GM19438 (cell line): ENCODE results near the gene ZNF827.

Experiments
- ATAC-seq: cut with Tn5 transposase; IDR thresholded peaks from one replicate; pipeline ENCODE4 v1.9.1; 2021; ENCODE audit warnings: low read depth; ENCODE audit not compliant: unreplicated experiment

The ZNF827 gene

GRCh38 chr4:145934434-145935047 lies 4.1 kb downstream of the ZNF827 start:
- ATAC-seq: no peak

GRCh38 chr4:145933134-145933533 lies 5.5 kb downstream of the ZNF827 start:
- ATAC-seq: no peak

- no peak for ATAC-seq
These were observed 7.2 kb downstream of the ZNF827 start for GRCh38 chr4:145931403-145931802.

DNA sequence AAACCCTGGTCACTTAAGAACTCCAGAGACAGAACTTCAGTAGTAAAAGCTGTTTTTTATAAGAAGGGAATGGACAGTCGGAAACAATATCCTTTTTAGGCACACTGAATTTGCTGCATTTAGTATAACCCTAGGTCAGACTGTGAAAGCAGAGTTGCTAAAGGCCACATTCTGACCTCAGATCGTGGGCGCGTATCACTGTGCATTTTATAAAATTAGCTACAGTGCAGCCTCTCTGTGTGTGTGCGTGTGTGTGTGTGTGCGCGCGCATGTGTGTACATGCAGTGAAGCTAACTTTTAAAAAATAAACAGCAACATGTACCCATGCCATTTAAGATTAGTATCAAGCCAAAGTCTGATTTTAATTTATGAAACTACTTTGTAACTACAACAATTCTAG lies 8.0 kb downstream of the ZNF827 start:
- no peak for ATAC-seq

DNA sequence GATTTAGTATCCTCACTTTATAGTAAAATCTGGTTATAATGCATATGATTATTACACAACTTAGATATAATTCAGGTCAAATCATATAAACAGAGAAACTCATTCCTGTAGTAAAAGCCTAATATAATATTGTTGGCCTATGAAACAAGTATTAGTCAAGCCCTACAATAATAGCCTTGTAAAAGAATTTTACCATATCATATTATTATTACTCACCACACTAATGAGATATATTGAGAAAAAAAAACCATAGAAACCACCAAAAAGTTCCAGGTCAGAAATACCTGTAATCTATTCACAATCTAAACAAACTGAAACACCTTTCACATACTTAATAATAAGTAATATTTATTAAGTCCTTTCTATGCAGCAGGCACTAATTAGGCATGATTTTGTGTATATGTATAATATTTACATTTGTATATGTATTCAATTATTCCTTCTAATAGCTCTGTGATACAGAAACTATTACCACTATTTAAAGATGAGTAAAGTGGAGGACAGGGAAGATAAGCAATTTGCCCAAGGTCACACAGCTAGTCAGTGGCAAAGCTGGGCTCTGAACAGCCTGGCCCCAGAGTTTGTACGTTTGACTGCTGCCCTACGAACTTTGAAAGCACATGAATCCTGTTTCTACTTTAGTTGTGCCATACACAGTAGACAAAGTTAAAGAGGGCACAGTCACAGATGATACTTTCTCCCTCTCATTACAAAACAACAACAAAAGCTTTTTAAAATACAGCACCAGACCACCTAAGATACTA lies 9.0 kb downstream of the ZNF827 start:
- ATAC-seq: no peak

- no peak for ATAC-seq
These were observed 9.9 kb downstream of the ZNF827 start for GRCh38 chr4:145928748-145929147.

- no peak for ATAC-seq
These were observed 11.6 kb downstream of the ZNF827 start for GRCh38 chr4:145927030-145927429.

- ATAC-seq: no peak
These were observed 17.4 kb downstream of the ZNF827 start for GRCh38 chr4:145921231-145921630.

DNA sequence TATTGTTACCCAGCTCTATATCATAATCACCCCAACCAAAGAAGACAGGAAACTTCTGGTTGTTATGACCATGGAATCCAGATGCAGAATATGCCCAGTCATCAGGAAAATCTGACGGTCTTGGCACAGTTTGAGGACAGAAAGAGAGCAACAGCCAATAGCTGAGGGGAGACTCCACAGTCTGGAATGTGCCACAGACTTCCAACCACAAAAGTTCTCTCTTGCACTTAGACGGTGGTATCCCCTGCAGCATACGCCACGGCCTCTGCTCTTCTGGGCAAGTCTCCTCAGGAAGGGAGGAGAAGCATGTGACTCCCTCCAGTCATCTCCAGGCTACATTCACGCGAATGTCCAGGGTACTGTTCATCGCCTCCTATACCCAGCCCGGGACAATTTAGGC lies 18.4 kb downstream of the ZNF827 start:
- ATAC-seq: no peak

GRCh38 chr4:145912376-145912775 lies 26.2 kb downstream of the ZNF827 start:
- no peak for ATAC-seq

DNA sequence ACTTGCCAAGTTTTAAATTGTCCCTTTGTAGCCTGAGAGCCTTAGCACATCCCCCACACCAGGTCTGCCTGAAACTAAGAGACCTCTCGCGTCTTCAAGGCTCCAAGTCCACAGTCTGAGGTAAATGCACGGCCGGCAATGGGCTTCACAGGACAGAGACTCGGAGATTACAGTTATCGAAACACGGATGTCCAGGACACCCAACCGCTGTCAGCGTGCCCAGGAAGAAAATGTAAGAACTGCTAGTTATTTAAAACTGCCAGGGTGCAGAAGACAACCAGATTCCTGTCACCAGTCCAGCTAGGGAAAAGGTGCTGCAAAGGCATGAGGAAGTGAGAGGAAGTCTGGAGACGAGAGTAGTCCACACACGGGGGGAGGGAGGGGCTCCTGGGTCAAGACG lies 28.9 kb downstream of the ZNF827 start:
- ATAC-seq: no peak

DNA sequence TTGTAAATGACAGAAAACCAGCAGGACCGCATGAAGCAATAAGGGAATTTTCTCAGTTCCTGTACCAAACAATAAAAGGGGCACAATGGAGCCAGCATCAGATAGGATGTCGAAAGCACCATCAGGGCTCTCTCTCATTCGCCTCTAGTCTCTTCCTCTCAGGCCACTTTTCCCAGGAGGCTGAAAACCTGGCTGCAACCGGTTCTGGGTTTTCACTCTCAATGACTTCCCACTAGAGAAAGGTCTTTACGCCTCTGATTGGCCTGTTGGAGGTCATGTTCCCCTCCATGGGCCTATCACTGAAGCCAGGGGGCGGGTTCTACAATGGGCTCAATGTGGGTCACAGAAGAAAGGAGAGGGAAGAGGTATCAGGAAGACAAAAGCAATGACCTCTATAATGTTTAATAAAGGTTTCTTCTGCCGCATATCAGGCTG lies 29.3 kb downstream of the ZNF827 start:
- ATAC-seq: no peak

DNA sequence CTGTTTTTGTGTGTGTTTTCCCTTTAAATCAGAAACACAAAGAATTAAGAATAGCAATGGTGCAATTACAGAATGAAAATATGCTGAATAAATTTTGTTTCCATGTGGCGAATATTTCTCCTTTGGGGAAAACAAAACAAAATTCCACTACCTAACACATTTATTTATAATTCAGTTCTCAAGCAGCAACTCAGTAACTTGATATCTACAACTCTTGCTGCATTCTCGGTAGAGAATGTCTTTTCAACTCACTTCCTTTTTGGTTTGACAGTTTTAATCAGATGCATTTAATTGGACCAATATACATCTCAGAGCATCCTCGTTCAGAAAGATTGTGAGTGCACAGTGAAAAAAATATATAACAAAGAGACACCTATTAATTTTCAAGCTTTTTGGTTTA lies 30.8 kb downstream of the ZNF827 start:
- no peak for ATAC-seq

DNA sequence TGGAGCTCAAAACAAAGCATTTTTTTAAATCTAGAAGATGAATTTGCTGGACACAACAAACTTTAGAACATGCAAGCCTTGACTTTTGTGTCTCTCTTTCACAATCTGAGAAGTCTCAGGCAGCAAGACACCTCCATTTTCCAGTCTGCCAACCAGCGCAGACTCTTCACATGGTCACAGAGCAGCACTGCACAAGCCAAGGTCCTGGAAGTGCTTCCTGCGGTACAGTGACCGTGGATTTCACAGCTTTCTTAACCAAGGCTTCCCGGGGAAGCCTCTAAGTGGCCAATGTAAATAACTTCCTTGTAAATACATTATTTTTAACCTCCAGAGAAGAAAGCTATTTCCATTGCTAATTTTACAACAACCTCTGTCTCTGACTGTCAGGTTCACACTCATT lies 31.2 kb downstream of the ZNF827 start:
- no peak for ATAC-seq

DNA sequence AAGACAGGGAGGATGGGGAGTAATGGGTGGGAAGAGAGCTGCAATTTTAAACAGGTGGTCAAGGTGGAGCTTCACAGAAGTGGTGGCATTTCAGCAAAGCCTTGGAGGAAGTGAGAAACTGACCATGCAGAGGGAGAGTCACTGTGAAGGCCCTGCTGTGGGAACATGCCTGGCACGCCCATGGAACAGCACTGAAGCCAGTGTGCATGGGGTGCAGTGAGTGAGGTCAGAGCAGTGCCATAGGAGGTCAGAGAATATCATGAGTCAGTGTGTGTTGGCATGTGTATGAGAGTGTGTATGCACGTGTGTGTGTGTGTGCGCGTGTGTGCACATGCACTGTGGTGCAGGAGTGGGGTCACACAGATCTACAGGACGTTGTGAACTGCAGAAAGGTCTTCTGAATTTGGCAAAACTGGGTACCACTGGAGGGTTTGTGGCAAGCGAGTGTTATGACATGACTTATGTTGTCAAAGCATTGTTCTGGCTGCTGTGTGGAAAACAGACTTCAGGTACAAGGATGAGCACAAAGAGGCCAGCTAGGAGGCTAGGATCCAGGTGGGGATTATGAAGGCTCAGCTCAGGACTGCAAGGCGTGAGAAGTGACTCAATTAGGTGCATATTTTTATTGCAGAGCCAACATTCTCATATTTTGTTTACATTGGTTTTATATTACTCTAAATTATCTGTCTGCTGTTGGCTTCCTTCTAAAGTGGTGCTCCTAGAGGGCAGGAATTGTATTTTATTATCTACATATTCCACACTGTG lies 34.0 kb downstream of the ZNF827 start:
- no peak for ATAC-seq

- ATAC-seq: no peak
These were observed 36.1 kb downstream of the ZNF827 start for GRCh38 chr4:145902522-145902921.

DNA sequence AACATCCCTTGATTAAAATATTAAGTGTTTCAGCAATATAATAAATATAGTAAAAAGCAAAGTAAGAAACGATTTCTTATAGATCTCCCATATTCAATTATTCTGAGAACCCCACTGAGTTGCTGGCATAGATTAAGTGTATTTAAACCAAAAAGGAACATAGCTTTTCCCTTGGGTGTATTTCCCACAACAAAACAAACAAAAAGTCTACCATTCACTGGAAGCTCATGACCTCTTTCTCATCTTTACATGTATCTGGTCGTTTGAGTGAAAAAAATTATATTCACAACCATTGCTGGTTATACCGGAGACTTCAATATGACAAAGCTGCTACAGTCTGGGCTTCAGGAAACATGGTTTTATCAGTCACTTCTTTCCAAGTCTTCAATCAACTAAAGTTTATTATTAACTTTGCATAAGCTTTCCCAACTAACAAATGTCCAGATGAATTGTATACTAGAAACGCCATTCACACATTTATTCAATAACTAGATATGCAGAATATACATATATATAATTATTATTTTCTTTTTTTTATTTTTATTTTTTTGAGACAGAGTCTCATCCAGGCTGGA lies 38.6 kb downstream of the ZNF827 start:
- no peak for ATAC-seq

DNA sequence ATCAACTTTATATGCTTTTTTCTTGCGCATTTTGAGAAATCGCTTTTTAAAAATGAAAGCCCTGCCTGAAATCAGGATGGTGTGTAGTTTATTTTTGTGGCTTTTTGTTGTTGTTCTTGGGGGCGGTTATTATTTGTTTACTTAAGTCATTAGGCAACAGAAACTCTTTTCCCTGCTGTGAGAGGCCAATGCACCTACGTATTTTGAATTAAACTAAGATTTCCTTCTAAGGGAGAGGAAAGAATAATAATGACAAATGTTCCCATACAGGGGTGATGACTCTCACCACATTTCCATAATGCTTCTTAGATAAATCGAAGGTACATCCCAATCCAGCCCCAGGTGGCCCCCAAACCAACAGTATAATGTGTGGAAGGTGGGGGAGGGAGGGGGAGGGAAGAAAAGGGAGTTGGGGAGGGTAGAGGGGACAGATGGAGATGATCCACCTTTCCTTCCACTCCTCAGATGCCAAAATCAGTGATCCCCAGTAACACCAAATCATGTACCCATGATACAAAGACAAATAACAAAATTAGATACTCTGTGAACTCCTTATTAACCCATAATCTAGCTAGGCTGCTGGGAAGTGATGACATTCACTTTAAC lies 39.6 kb downstream of the ZNF827 start:
- no peak for ATAC-seq

DNA sequence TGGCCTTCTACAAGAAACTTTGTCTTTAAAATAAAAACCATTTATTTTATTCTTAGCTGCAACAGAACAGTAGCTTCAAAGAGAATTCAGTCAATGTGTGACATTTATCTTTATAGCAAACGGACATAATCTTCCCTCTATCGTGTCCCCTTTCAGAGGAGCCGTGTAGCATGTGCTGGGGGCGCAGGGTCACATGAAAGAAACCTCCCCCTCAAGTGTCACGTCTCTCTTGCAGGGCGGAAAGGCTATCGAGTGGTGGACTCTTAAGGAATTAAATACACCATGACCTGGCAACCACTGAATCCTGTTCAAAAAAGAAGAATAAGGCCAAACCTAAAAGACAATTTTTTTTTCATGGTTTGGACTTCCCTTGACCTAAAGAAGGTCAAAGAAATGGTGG lies 40.2 kb downstream of the ZNF827 start:
- ATAC-seq: no peak

GRCh38 chr4:145895056-145895455 lies 43.6 kb downstream of the ZNF827 start:
- ATAC-seq: no peak

- ATAC-seq: no peak
These were observed 46.7 kb downstream of the ZNF827 start for GRCh38 chr4:145891958-145892357.
